Epithelial cell of proximal tubule (primary cell): Measurements from ENCODE around the gene DSC2. TPM values are rescaled to one million over a fixed set of nuclear protein-coding genes. Genes with fewer than 3 reads are reported as not detected.
"Not testable (repeated sequence)": the region's sequence is repeated elsewhere in the genome, so short reads cannot be mapped to it uniquely, and the experiment has no call there.

Experiments
- DNase-seq: peaks from one replicate; pipeline ENCODE4 v3.0.0-alpha.2; 2011; ENCODE audit warnings: low read depth
- H3K4me3 ChIP-seq: 2 replicates; pipeline ENCODE4 v1.5.1; 2011; ENCODE audit warnings: low read depth, mild to moderate bottlenecking, low read length
- CTCF ChIP-seq: conservative IDR thresholded peaks from 2 replicates; pipeline ENCODE4 v1.5.1; 2012; ENCODE audit warnings: low read depth, mild to moderate bottlenecking, low read length
- total RNA-seq: library from RNA; depleted of rRNA; stranded (reverse); fragments of >200 nt; gene quantifications from 2 replicates; pipeline ENCODE4 v1.2.3, GENCODE V29; 2015

The DSC2 gene
- total RNA-seq, 1 donor from 2014 or later, result 19.6 TPM

DNA sequence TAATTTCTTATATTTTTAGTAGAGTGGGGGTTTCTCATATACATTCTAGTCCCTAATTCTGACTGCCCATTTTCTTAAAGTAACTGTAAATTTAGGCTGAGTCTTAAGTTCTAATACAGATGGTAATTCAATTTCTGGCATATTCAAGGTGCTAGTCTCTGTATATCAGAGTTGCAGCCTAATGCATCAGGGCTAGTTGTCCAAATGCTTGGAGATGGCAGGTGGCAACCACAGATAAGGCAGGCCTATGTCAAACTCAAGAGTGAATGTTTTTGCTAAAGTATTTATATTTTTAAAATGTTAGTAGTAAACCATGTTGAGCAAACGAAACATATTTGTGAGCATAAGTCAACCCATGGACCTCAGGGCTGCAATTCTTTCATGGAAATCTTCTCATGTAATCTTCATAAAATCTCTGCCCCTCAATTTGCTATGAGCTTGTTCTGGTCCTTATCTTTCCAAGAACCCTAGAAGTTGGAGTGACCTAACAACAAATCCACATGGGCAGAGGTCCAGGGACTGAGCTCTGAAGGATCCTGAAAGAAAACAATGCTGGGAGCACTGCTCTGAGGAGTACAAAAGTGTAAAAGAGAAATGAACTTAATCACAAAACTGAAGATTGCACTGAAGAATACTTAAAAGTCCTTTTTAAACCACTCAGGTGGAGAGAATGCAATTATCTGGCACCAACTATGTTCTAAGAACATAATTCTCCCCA lies 27.3 kb upstream of the DSC2 start:
- TF ChIP-seq CTCF, result no peak

GRCh38 chr18:31125878-31126277 lies 23.7 kb upstream of the DSC2 start:
- no peak for TF ChIP-seq CTCF
- no peak overlapping the region for H3K4me3 ChIP-seq
- no peak for DNase-seq

More for the DNA sequence above, 27.3 kb upstream of the DSC2 start:
- DNase-seq, result no peak
- no peak overlapping the region for H3K4me3 ChIP-seq

DNA sequence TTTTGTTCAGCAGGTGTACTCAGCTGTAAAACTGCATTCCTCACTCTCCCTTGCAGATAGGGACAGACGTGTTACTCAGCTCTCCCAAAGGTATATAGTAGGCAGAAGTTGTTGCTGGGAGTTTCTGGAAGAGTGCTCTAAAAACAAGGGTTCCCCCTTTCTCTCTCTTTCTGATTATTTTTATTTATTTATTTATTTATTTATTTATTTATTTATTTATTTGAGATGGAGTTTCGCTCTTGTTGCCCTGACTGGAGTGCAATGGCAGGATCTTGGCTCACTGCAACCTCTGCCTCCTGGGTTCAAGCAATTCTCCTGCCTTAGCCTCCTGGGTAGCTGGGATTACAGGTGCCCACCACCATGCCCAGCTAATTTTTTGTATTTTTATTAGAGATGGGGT lies 20.9 kb upstream of the DSC2 start:
- not testable (repeated sequence) for DNase-seq, H3K4me3 ChIP-seq

GRCh38 chr18:31120594-31120993 lies 18.4 kb upstream of the DSC2 start:
- no peak for TF ChIP-seq CTCF
- H3K4me3 ChIP-seq, result no peak overlapping the region
- DNase-seq, result no peak

GRCh38 chr18:31116853-31117595 lies 14.8 kb upstream of the DSC2 start:
- H3K4me3 ChIP-seq, result no peak overlapping the region
- no peak for DNase-seq
- no peak for TF ChIP-seq CTCF

DNA sequence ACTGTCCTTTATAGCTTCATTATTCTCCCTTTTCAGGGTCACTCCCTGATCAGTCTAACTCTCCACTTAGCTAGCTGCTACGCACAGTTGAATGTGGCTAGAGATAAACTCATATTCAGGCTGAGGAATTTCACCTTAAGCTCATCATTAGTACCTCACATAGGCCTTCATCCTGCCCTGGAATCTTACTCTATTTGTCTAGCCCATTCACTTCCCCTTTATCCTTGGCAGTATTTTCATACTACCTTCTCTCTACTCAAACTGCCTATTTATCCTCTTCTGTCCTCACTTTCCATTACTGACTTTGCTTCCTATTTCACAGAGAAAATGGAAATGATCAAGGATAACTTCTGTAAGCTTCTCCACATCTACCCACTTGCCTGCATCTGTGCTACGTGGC lies 10.6 kb upstream of the DSC2 start:
- no peak for TF ChIP-seq CTCF
- no peak for DNase-seq
- no peak overlapping the region for H3K4me3 ChIP-seq

- no peak overlapping the region for H3K4me3 ChIP-seq
- DNase-seq, result no peak
- TF ChIP-seq CTCF, result no peak
These were observed 3.5 kb upstream of the DSC2 start for GRCh38 chr18:31105733-31106132.
